ENCODE measurements around the gene SSH3. TPM values are rescaled to one million over a fixed set of nuclear protein-coding genes. Genes with fewer than 3 reads are reported as not detected.
A peak's percentile ranks its signal among the peaks of the same experiment; 100 is the strongest.

SSH3 gene
- total and polyA plus RNA-seq, 2 of the 8 experiments (the other 6 are each of a cell fraction or from before 2014, with no cell fraction given): 16.9 to 19.8 TPM

DNA sequence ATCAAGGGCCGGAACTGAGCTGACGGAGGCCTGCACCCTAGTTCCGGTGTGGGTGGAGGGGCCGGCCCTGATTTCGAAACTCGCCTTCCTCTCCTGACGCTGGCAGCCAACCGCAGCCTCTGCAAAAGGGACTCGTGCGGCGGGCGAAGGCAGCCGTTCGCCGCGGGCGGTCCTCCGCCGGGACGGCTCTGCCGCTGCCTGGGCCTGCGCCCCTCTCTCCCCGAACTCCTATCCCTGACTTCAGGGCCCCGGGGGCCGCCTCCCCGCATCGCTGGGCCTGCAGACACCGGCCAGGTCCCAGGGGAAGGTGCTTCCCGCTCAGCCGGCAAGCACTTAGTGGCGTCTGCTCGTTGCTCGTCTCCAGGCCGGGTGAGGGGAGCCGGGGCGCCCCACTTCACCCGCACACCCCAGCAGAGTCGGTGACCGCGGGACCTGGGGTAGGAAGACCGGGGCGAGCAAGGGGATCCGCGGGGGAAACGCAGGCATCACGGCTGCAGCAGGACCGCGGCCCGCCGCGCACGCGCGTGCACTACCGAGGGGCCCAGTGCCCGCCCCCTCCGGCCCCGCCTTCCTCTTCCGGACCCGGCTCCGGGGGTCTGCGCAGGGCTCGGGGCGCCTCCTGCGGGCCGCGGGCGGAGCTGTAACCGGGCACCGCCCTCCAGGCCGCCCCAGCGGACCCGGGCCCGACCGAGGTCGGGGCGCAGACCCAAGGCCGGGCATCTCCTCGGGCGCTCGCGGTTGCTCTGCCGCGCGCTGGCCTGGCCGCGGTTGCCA lies 14.7 kb upstream of the SSH3 start:
- Histone ChIP-seq H2AFZ (ENCODE audit: low read length) (peak overlapping the region; percentile 35; the same call in 1 of the 2 replicates), H3K9me3 (ENCODE audit: insufficient read depth in 2 of 2, low read depth in 1 of 2, low read length in 1 of 2) (no peaks in the 10 kb centered on the region), H4K91ac (replicated peaks; ENCODE audit: insufficient read length, low read length) (peak overlapping the region; percentile 94), H3K4me2 (ENCODE audit: insufficient read depth in 1 of 2, low read depth in 2 of 2, low read length in 2 of 2) (peak overlapping the region; percentile 74 to 85), H4K20me1 (replicated peaks in 1 of 2; ENCODE audit: control insufficient read depth in 1 of 2, insufficient read depth in 2 of 2, low read length in 2 of 2) (peaks cover 0 to 4% of the 10 kb centered on the region in 2 experiments), H3K36me3 (ENCODE audit: control insufficient read depth in 2 of 4, insufficient read depth in 4 of 4, low read length in 3 of 4) (peaks cover 2 to 22% (median 6%) of the 10 kb centered on the region in 4 experiments; a peak in 6 of 8 replicates), H4K8ac (ENCODE audit: extremely low read depth, insufficient read depth, low read length) (peak overlapping the region; percentile 73), H3K27me3 (replicated peaks in 1 of 4; ENCODE audit: control insufficient read depth in 3 of 4, extremely low read depth in 1 of 4, insufficient read depth in 3 of 4, low read length in 3 of 4) (no peaks in the 10 kb centered on the region), H2BK120ac (replicated peaks; ENCODE audit: low read depth, low read length) (no peak overlapping the region), H3K23me2 (ENCODE audit: low read depth, low read length) (peaks cover 7% of the 10 kb centered on the region; the same call in 1 of the 2 replicates), H3K4me3 (ENCODE audit: extremely low read depth in 1 of 4, insufficient read depth in 2 of 4, low read depth in 3 of 4, low read length in 4 of 4) (peak overlapping the region; percentile 58 to 85 (median 72)), H3K18ac (ENCODE audit: extremely low read depth, low read length) (peak overlapping the region; percentile 71; the same call in 1 of the 2 replicates), H4K5ac (ENCODE audit: insufficient read length, low read depth, low read length) (peak overlapping the region; percentile 94), H3K79me1 (ENCODE audit: low read depth, low read length) (no peaks in the 10 kb centered on the region; the same call in 1 of the 2 replicates), H3K27ac (ENCODE audit: low read depth, low read length) (peak overlapping the region; percentile 86), H2BK20ac (ENCODE audit: low read length) (no peak overlapping the region), H3K9ac (replicated peaks in 1 of 4; ENCODE audit: extremely low read depth in 1 of 4, low read depth in 3 of 4, low read length in 3 of 4) (peak overlapping the region; percentile 35 to 81 (median 70)), H3K79me2 (ENCODE audit: control insufficient read depth in 1 of 2, insufficient read depth in 2 of 2, low read length in 2 of 2) (no peaks in the 10 kb centered on the region; a peak in 1 of 4 replicates), H2BK5ac (ENCODE audit: low read depth, low read length) (peak overlapping the region; percentile 95; the same call in 1 of the 2 replicates), H3K4me1 (replicated peaks in 1 of 4; ENCODE audit: control insufficient read depth in 3 of 4, insufficient read depth in 4 of 4, low read length in 3 of 4) (peaks cover 0 to 18% (median 11%) of the 10 kb centered on the region in 4 experiments; a peak in 6 of 7 replicates), H3K56ac (replicated peaks; ENCODE audit: insufficient read length, low read depth, low read length) (peak overlapping the region; percentile 98), H3K4ac (replicated peaks; ENCODE audit: insufficient read length, low read depth, low read length) (peak overlapping the region; percentile 97), H2BK15ac (ENCODE audit: low read length) (no peak overlapping the region), H3K14ac (ENCODE audit: insufficient read length) (no peak overlapping the region), H2BK12ac (ENCODE audit: low read depth, low read length) (0 out of 2 replicates have a peak overlapping the region, but pooled peaks have one; percentile 68), H3K23ac (ENCODE audit: insufficient read length) (no peak overlapping the region), H2AK5ac (ENCODE audit: low read depth, low read length) (no peak overlapping the region)
- ChIA-PET CTCF (ENCODE audit: partially characterized antibody) (interaction anchor here (0.6 to 5.9 kb wide), 16 partner anchors 10 to 235 kb away, joined by 3 to 47 read pairs (median 6); partner anchors contain the start of gene SSH3), POLR2A (ENCODE audit: partially characterized antibody) (interaction anchor here (0.6 to 7.9 kb wide), 15 partner anchors 10 to 172 kb away, joined by 3 to 106 read pairs (median 4); partner anchors contain the start of genes GRK2 and SSH3)
- peak in 1 of 2 experiments; percentile 91 for DNase-seq (ENCODE audit: low read depth in 1 of 2, low spot score in 2 of 2)
- no peak for FAIRE-seq
- 2% methylated on average over 28 of the region's 87 CpGs; no CpG with 5 or more reads in 1 of the 2 experiments for WGBS, 2 experiments (ENCODE audit: extremely low coverage in 1 of 2, insufficient coverage in 1 of 2, insufficient read length in 1 of 2, insufficient replicate concordance in 2 of 2, low coverage in 1 of 2, low lambda C conversion rate in 2 of 2, missing lambda C conversion rate in 1 of 2)
- TF ChIP-seq TAF1 (IDR thresholded peaks at IDR 0.05; ENCODE audit: low read depth, low read length) (peak; percentile 67), MAFK (IDR thresholded peaks at IDR 0.05; ENCODE audit: low read depth, low read length) (no peak), CTBP2 (IDR thresholded peaks at IDR 0.05; ENCODE audit: borderline replicate concordance, insufficient read depth, insufficient read length, low read length) (no peak), FOSL1 (IDR thresholded peaks at IDR 0.05; ENCODE audit: insufficient read depth, low read depth, low read length) (no peak), RBBP5 (IDR thresholded peaks at IDR 0.05; ENCODE audit: borderline replicate concordance, low read depth, low read length) (peak; percentile 96), TCF12 (IDR thresholded peaks at IDR 0.05; ENCODE audit: low read depth, low read length) (no peak), TBP (IDR thresholded peaks at IDR 0.05; ENCODE audit: low read depth, low read length) (peak; percentile 39; the same call in 1 of the 2 replicates), SIN3A (conservative IDR thresholded peaks at IDR 0.05 in 1 of 2, IDR thresholded peaks at IDR 0.05 in 1 of 2; ENCODE audit: low read depth in 1 of 2, low read length in 2 of 2) (peak; percentile 18 to 54; a peak in 3 of 4 replicates), JUND (IDR thresholded peaks at IDR 0.05; ENCODE audit: low read length) (no peak), SAP30 (IDR thresholded peaks at IDR 0.05; ENCODE audit: insufficient read depth, insufficient replicate concordance, low read length) (no peak)
